HG03575 (cell line): ENCODE data around the gene CRMP1.

ENCODE experiments used
- ATAC-seq: cut with Tn5 transposase; IDR thresholded peaks from one replicate; pipeline ENCODE4 v1.9.1; 2021; ENCODE audit not compliant: unreplicated experiment, insufficient number of reproducible peaks, low FRiP score; ENCODE audit errors: extremely low read depth

Gene CRMP1

DNA sequence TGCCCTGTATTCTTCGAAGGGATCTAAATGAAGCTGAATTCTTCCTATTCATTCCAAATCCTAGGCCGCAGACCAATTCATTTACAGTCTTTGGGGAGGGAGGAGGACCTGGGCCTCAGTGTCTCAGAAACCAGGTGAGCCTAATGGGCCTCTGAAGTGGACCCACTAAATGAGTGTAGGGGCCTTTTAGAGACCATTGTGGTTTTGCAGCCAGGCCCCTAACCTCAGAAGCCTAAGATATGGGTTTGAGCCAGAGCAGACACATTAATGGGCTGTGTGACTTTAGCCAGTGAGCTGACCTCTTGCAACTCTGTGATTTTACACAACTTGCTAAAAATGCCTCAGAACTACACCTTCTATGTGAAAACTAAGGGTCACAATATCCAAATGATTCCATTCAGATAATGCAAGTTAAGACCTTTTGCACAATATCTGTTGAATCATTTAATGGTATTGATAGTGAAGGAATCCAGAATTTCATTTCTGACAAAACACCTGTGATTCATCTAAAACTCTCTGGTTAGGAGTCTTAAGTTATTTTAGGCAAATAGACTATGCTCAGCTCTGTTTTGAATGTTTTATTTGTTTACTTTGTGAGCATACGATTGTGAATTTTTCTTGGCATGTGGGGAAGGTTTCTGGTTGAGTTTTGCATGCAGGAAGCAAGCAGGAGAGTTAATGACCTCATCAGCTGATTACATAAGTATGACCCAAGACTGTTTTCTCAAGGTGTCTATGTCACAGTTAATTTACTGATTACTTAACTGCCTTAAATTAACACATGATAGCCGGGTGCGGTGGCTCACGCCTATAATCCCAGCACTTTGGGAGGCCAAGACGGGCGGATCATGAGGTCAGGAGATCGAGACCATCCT lies 106.8 kb downstream of the CRMP1 start:
- no peak for ATAC-seq

GRCh38 chr4:5784960-5785611 lies 107.8 kb downstream of the CRMP1 start:
- ATAC-seq, result no peak

GRCh38 chr4:5784021-5784420 lies 108.9 kb downstream of the CRMP1 start:
- no peak for ATAC-seq

GRCh38 chr4:5783486-5783885 lies 109.4 kb downstream of the CRMP1 start:
- no peak for ATAC-seq

GRCh38 chr4:5782829-5783476 lies 109.9 kb downstream of the CRMP1 start:
- ATAC-seq, result no peak

DNA sequence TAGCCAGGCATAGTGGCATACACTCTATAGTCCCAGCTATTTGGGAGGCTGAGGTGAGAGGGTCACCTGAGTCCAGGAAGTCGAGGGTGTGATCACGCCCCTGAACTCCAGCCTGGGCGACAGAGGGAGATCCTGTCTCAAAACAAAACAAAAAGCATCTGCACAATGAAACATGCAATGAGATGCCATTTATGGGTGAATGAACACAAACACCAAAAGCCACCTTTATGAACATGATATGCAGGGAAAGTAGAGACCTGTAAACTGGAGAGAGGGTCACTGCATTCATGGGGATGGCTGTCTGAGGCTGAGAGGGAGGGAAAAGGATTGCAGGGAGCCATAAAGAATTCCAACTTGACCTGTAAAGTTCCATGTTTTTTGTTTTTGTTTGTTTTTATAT lies 111.2 kb downstream of the CRMP1 start:
- ATAC-seq, result no peak

- ATAC-seq, result no peak
These were observed 111.9 kb downstream of the CRMP1 start for GRCh38 chr4:5780831-5781480.

DNA sequence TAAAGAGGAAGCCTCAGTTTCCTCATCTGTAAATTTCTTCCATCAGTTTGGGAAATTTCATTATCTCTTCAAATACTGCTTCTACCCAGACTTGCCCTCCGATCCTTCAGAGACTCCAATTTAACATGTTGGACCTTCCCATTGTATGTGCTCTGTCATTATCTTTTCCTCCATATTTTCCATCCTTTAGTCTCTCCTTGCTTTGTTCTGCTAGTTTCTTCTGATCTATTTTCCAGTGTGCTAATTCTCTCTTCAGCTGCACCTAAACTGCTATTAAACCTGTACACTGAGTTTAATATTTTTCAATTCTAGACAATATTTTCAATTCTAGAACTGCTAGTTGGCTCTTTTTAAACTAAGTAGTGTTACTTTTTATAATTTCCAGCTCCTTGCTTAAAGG lies 116.4 kb downstream of the CRMP1 start:
- no peak for ATAC-seq

GRCh38 chr4:5774416-5775036 lies 118.4 kb downstream of the CRMP1 start:
- ATAC-seq, result no peak

DNA sequence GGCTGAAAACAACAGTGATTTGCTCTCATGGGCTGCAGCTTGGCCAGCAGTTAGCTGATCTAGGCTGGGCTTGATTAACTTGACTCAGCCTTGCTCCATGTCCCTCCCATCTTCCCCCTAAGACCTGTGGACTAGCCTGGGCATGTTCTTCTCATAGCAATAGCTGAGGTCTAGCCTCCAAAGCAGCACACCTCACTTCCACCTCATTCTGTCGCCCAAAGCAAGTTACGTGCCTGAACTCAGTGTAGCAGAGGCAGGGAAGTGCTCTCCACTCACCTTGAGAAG lies 119.7 kb downstream of the CRMP1 start:
- ATAC-seq, result no peak

GRCh38 chr4:5772528-5773270 lies 120.2 kb downstream of the CRMP1 start:
- no peak for ATAC-seq
